Suppressor macrophage (primary cell): ENCODE measurements around the gene EXD3.
A peak's percentile ranks its signal among the peaks of the same experiment; 100 is the strongest.

Experiments
- DNase-seq, 4 experiments: peaks; one replicate each; pipeline ENCODE4 v3.0.0-alpha.2; 2020 to 2022

The EXD3 gene

DNA sequence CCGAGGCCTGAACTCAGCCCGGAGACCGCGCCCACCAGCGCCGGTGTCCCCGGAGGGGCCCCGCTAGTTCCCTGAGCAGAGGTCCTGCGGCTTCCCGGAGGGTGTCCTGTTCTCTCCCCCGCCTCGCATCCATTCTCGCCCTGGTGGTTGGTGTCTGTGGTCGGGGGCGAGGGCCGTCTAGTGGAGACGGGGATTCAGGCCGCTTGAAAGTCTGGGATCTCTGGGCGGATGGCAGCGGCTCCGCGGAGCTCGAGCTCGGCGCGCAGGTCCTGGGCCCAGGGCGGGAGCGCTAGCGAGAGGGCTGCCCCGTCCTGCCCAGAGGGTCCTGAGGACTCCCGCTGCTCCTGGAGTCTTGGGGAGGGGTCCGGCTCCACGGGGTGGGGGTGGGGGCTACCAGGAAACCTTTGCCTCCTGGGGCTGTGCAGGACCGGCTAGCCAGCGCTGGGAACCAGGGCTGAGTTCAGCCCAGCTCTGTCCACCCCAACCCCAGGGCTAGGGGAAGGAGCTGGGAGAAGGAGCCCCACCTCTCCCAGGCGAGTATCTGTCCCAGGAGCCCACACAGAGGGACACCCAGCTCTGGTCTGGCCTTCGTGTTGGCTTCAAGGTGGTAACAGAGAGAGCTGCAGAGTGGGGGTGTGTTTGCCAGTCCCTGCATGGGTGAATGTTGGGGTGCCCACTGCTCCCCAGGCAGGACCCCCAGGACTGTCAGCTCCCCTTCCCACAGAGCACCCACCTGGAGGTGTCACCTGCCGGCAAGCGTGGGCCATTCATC lies 141.4 kb downstream of the EXD3 start:
- DNase-seq, result no peak

DNA sequence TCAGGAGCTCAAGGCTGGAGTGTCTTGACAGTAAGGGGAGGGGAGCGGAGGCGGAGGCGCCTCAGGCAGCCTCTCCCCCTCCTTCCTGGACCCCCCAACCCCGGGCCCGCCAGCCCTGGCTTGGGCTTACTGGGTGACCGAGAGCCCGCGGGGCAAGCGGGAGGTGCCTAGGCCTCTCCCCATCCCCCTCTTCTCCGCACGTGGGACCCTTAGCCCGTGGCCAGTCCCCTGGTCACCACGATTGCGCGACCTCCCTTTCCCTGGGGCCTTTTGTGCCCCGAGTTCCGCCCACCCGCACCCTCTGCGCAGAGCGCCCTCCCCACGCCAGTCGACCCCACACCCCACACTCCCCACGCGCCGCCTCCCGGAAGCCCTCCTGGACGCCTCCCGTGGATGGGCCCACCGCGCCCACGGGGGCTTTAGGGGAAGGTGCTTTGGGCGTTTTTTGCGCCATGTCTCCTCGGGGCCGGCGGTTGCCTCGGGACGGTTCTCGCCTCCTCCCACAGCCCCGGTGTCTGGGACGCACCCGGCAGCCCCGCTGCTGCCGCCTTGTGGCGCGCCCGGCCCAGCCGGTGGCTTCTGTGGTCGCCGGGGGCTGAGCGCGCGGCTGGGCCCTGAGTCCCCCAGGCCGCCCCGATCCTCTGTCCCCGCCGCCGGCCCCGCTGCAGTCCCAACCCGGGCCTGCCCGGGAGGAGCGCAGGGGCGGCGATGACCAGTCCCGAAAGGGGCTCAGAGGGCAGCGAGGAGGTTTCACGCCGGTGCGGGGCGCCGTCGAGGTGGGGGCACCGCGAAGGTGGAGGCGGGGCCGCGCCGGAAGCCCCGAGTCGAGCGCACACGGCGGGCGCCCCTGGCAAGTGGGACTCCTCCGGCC lies 142.3 kb downstream of the EXD3 start:
- peak in 3 of 4 experiments; percentile 28 to 60 (median 53) for DNase-seq

DNA sequence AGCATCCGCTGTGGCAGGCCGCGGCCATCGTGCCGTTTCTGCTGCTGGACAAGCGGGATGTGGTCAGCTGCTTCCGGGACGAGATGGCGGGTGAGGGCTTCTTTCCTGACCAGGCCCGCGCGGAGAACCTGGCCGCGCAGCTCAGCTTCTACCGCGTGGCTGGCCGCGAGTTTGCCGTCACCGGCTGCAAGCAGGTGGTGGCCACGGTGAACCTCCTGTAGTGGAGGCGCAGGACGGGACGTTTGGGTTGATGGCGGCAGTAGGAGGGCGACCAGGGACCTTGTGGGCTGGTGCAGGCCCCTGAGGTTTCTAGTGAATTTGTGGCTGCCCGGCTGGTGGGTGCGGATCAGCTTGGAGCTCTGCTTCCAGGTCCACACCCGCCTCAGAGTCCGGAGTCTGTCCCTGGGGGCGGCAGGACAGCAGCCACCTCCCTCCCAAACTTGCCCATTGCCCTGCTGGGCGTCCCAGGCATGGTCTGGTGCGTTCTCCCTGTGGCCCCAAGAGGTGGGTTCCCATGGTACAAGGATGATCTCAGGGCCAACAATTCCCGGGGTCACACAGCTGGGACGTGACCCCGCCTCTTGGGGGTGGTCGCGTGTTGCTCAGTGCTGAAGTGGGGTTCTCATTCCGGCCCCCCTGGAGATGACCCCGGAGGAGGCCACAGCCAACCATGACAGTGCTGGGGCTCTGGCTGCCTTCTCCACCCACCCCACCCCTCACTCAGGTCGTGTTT lies 143.1 kb downstream of the EXD3 start:
- DNase-seq, result no peak

DNA sequence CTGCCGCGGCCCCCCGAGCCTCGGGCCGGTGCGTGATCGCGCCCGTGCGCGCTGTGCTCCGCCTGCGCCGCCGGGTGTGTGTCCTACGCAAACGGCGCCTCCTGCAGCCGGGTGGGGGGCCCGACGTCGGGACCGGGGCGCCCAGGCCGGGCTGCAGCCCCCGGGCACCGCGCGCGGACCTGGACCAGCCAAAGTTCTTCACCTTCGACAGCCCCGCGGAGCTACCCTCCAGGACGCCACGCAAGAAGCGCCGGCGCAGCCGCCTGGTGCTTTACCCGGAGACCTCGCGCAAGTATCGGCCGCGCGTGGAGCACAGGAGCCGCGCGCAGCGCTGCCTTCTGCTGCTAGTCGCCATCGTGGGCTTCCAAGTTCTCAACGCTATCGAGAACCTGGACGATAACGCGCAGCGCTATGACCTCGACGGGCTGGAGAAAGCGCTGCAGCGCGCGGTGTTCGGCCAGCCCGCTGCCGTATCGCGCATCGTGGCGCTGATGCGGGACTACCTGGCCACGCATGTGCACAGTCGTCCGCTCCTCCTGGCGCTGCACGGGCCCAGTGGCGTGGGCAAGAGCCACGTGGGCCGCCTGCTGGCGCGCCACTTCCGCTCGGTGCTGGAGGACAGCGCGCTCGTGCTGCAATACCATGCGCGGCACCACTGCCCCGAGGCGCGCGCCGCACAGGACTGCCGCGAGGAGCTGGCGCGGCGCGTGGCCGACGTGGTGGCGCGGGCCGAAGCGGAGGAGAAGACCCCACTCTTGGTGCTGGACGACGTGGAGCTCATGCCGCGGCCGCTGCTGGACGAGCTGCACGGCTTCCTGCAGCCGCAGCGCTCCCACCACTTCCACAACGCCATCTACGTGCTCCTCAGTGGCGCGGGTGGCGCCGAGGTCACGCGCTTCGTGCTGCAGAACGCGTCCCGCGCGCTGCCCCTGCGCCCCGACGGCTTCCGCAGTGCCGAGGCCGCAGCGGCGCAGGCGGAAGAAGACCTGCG lies 143.9 kb downstream of the EXD3 start:
- DNase-seq, result no peak

DNA sequence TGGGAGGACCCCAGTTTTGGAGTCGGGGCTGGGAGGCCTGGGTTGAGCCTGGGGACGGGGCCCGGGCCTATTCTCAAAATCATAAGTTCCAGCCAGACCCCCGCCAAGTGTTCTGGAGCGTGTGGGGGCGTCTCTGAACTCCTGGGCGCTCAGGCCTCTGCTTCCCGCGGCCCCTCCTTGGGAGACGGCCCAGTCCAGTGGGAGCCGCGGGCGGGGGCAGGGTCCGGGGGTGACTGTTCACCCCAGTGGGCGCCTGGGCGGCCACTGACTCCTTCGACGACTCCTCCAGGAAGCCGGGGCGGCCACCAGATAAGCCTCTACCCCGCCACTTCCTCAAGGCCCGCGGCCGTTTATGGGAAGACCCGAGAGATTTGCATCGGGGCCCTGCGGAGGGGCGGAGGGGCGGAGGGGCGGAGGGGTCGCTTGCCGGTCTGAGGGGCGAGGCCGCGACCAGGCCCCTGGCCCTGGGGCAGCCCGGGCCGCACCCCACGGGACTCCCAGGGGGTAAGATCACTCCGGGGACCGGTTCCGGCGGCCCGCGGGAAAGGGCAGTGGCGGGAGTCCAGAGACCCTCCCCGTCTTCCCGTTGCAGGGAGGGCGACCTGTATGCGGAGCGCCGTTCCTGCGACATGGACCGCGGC lies 144.8 kb downstream of the EXD3 start:
- DNase-seq, result peak; percentile 51 to 76 (median 69)

DNA sequence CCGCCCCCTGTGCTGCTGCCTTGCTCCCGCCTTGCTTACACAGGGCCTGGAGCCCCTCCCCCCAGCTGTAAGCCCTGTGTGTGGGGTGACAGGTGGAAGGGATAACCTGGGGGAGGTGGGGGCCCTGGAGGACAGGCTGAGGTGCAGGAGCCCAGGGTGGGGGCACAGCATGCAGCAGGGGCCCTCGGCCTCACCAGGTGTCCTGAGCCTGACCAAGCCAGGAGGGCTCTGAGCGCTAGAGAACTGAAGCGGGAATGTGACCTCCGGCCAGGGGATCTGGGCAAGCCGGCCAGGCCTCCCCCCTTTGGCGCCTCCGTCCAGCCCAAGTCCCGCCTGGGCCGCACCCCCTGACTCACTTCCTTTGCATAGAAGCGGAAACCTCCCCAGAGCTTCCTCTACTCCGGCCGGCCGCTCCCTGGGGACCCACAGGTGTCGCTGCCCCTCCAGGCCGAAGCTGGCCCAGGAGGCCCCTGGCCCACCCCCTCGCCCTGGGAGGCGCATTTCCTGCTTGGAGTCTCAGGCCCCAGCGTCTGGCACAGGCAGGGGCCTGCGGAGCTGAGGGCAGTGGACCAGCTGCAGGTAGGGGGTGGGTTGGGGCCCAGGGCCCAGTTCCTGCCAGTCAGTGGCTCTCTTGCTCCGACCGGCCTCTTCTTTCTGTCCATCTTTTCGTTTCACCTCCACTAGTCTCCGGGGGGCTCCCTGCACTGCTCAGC lies 145.5 kb downstream of the EXD3 start, which contains the start of gene TOR4A:
TOR4A (plus strand) TSS at position 398 of the 713 bp plus-strand sequence. CDS start 964 bp downstream, outside the sequence.
- peak; percentile 84 to 93 (median 92) for DNase-seq

DNA sequence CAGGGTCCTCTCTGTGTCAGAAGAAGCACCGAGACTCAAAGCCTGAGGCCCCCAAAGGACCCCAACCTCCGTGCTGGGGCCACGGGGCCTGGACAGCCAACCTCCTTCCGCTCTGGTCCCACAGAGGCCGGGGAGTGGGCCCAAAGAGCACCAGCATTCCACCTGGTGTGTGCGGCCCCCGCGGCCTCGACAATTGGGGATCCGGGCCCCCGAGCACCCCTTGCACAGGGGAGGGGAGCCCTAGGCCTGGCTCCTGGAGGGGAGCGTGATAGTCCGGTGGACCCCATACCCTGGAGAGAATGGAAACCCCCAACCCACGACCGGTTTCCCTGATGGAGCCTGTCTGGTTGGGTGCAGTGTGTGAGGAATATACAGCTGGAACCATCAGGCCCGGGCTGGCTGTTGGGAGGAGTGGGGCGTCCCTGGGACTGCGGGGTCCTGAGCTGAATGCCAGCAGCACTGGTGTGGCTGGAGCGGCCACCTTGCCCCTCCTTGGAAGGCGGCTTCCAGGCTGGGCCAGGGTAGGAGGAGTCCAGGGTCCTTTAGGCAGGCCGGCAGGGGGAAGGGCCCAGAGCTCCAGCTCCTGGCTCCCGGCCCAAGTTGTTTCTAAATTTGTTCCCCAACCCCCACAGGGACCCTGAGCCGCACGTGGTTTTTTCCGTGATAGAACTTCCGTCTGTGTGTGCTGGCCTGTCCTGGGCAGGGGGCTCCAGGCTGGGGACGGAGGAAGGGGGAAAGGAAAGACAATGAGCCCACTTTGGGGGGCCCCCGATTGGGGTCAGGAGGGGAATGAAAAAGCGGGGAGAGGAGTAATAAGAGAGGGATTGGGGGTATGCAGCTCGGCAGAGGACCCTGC lies 146.3 kb downstream of the EXD3 start:
- DNase-seq, result peak; percentile 66 to 80 (median 75)

DNA sequence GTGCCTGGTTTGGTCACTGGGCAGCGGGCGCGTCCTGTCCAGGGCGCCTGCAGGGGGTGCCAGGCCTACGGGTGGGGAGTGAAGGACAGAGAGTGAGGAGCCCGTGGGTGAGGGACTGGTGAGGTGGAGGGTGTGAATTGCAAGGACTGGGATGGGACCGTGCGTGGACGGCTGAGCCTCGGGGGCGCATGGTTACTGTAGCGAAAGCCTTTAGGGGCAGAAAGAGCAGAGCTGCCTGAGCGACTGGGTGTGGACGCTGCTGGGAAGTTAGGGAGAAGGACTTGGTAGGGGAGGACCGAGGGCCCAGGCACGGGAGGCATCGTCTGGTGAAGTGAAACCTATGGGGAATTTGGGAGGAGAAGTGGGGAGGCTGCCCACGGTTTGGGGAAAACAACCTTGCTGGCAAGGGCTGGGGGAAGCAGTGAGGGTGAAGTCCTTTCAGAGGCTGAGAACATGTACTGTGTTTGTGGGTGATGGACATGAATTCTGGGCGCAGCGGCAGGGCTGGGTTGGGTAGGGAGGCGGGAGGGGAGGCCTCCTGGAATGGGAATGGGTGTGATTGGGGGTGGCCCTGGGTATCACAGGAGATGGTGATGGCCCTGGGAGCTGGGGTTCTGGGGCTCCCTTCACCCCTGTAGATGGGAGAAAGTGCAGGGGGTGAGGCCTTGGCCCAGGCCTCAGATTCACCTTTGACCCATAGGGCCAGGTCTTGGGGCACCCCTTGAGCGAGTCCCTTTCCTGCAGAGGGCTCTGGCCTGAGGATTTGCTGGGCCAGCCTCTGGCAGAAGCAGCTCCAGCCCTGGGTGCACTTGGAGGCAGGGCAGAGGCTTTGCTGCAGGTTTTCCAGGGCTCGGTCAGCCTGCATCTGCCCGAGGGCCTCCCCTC lies 147.1 kb downstream of the EXD3 start:
- DNase-seq, result peak in 2 of 4 experiments; percentile 29 to 49

DNA sequence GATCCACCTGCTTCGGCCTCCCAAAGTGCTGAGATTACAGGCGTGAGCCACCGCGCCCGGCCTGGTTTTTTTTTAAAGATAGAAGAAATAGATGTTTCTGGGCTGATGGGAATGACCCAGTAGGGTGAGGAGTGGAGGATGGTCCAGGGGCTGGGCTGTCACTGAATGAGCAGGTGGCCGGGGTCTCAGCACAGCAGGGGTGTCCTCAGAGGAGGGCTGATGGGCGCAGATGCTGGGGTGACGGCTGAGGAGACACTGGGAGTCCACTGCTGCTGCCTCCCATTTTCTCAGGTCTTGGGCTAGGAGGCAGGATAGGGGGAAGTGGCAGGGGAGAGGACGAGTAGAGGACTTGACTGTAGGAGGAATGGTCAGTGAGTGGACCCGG lies 147.8 kb downstream of the EXD3 start:
- peak in 1 of 4 experiments; percentile 2 for DNase-seq

DNA sequence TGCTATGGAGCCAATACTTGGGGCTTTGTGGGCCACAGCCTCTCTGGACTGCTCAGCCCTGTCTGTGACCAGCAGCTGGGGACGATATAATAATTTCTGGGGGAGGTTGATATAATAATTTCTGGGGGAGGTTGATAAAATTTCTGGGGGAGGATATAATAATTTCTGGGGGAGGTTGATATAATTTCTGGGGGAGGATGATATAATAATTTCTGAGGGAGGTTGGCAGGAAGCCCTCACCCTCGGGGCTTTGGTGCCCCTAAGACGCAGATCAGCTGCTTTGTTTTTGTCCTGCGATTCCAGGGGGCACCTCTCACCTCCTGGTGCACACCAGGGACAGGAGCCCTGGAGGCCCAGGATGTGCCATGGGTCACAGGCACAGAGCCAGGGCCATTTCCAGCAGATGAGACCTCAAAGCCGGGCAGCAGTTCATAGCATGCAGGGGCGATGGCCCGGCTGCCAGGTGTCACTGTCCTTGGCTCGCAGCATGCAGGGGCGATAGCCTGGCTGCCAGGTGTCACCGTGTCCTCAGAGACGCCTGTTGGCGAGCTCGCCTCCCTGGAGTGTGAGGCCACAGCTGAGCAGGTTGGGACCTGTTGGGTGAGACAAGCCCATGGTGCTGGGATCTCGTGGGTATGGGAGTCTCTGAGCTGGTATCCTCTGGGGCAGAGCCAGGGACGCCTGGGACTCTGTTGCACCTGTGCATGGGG lies 149.2 kb downstream of the EXD3 start:
- peak in 1 of 4 experiments; percentile 0 for DNase-seq

DNA sequence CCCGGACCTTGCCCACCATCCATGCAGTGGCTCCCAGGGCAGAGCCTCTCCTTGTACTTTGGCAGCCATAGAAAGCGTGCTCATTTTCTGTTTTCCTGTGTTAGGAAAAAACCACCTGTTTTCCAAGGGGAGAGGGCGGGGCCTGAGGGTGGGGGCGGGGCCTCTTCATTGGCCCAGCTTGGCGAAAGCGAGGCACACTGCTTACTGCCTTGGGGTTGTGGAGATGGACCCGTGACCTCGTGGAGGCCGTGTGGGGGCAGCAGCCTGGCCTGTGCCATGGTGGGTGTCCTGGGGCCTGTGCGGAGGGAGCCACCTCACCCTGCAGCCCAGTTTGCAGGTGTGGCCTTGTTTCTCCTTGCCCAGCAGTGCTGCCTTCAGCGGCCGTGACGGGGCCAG lies 149.9 kb downstream of the EXD3 start:
- no peak for DNase-seq

DNA sequence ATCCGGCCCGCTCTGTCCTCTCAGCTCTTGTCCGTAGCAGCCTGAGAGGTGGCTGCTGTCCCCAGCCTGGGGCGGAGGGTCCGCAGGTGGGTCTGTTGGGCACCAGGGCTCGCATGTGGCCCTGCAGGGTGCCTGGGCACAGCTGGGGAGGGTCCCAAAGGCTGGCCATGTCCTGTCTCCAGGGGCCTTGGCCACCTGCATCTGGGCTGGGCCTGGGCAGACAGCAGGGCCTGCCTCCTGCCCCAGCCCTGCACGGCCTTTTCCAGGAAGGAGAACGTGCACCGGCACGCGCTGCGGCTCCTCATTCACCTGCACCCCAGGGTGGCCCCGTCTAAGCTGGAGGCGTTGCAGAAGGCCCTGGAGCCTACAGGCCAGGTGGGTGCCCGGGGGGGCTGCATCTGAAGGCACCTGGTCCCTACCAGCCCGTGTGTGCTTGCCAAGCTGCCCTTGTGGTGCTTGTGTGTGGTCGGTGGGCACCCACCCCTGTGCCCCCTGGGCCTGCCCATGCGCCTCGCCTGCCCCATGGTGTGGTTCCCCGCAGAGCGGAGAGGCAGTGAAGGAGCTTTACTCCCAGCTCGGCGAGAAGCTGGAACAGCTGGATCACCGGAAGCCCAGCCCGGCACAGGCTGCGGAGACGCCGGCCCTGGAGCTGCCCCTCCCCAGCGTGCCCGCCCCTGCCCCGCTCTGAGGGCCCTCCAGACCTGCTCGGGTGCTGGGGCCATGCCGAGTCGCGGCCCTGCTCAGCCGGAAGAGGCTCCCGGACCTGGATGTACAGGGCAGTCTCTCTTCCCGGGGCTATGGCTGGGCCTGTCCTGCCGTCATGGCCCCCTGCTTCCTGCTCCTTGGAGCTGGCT lies 150.5 kb downstream of the EXD3 start:
- DNase-seq, result no peak

DNA sequence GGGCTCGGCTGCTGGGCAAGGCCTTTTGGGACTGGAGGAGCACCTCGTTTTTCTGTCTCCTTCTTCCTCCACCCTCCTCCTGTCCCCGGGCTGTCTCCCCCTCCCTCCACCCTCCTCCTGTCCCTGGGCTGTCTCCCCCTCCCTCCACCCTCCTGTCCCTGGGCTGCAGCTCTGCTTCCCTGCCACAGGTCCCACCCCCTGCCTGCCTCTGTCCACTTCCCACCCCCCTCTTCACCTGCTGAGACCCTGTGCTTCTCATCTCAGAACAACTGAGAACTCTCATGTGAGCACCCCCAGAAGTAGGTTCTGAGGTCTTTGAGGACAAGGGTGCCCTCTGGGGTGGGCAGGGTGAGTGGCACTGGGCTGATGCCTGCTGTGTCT lies 151.3 kb downstream of the EXD3 start:
- DNase-seq, result no peak

DNA sequence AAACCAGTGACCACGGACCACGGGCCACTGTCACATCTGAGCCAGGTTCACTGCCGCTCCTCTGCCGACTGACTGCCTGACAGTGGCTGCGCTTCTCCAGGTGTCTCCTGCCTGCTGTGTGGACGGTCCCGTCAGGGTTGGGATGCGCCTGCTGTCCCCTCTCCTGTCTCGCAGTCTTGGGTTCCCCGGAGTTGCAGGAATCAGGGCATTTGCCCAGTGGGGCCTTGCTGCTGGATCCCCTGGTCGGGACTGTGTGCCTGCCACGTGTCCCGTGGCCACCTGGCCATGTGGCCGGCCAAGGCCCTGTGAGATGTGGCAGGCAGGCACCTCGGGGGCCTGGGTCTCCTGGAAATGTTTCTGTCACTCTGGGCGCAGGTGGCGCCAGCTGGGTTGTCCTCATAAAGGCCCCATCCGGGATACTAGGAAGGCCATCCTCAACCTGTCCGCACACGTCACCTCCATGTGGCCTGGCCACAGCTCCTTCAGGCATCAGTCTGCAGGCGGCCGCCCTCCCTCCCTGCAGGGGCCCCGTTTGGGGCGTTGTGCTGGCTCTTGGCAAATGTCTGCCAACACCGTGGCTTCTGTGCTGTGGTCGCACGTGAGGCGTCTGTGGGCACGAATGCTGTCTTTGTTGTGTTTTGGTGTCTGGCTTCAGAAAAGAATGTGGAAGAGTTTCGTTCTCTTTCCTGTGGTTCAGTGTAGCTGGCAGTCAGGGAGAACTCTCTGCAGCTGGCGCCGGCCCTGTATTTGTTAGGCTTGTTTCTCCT lies 151.8 kb downstream of the EXD3 start:
- DNase-seq, result no peak

DNA sequence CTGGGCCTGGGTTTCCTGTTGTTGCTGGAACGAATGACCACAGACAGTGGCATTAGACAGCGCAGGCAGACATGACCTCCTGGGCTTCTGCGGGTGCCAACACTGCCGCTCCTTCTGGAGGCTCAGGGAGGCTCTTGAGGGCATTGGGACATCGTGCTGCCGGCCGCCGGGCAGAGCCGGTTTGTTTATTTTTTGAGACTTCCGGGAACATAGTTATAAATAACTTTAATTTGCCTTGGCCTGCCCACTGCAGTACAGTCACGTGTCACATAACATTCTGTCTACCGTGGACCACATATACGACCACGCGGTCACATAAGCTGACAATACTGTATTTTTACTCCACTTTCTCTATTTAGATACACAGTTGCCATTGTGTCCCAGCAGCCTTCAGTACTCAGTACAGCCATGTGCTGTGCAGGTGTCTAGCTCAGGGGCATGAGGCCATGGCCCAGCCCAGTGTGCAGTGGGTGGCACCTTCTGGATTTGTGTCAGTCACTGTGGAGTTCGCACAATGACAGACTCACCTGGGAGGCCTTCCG lies 153.7 kb downstream of the EXD3 start:
- DNase-seq, result peak in 2 of 4 experiments; percentile 18 to 37
